Activated T-helper 1 cell treated with anti-CD3 and anti-CD28 coated beads, Interleukin-12 subunit alpha, Interleukin-12 subunit beta, Interleukin-2, Interleukin-4 antibody, amounts not matched to agents 30 ng/mL and 10 ng/mL and 1 ng/mL, durations not matched to agents 14 hours and 24 hours and 36 hours (primary cell): ENCODE data around the gene TMA7. TPM values are rescaled to one million over a fixed set of nuclear protein-coding genes. Genes with fewer than 3 reads are reported as not detected.

Source experiments
- DNase-seq: peaks from one replicate; pipeline ENCODE4 v3.0.0; 2021; ENCODE audit warnings: low spot score
- H3K27ac Mint-ChIP-seq: one replicate; pipeline ENCODE4 v1.8.0; 2021; ENCODE audit warnings: mild to moderate bottlenecking, mixed read lengths
- H3K27me3 Mint-ChIP-seq: one replicate; pipeline ENCODE4 v1.8.0; 2022; ENCODE audit warnings: mild to moderate bottlenecking, moderate library complexity, mixed read lengths; ENCODE audit not compliant: insufficient read depth
- H3K36me3 Mint-ChIP-seq: one replicate; pipeline ENCODE4 v1.8.0; 2021; ENCODE audit warnings: low read depth, mixed read lengths
- H3K4me1 Mint-ChIP-seq: one replicate; pipeline ENCODE4 v1.8.0; 2021; ENCODE audit warnings: low read depth, mixed read lengths
- H3K4me3 Mint-ChIP-seq: one replicate; pipeline ENCODE4 v1.8.0; 2021; ENCODE audit warnings: mild to moderate bottlenecking, moderate library complexity, mixed read lengths
- H3K9me3 Mint-ChIP-seq: one replicate; pipeline ENCODE4 v1.8.0; 2021; ENCODE audit warnings: mixed read lengths
- intact Hi-C: fragments of 100-400 bp; cut with micrococcal nuclease; formaldehyde crosslinking; loops from one replicate; pipeline ENCODE4 v1.15.1; 2024
- total RNA-seq: library from RNA; stranded (reverse); gene quantifications from 2 replicates; pipeline ENCODE4 v1.2.3, GENCODE V29; 2022

The TMA7 gene
- total RNA-seq, 1 donor from 2014 or later: 262 TPM

DNA sequence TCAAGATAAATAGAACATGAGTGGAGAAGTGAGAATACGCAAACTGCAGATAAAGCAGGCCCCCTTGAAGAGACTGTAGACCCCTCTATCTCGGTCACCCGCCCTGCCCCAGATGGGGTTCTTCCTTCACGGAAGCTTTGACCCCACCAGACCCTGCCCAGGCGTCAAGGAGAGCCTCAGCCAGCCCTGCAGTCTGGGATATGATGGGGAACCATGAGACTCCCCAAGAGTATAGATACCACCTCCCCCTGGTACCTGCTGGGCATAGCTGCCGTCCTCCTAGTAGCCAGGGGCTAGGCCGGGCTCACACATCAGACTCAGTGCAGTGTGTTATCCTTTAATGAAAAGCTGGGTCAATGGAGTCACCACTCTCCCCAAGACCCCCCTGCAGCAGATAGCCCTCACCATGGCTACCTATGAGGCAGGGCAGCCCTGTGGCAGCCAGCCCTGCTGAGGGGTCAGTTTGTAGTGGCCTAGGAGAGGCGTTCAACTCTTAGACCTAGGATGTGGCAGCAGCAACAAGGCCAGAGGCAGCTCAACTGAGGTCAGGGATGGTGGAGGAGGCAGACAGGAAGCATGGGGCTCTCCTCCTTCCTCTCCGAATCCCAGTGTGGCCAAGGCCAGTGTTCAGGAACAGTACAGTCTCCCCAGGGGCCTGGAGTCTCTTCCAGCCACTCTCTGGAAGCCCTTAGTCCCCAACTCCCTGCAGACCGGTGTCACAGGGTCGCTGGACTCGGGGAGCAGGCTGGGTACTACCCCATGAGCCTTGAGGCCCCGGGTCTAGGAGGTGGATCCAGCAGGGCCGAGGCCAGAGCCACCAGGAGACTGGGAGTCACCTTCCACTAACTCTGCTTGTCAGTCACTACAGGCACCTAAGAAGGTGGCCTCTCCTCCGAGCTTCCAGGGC is 36.3 kb upstream of the TMA7 start:
- H3K4me3 Mint-ChIP-seq: no peak overlapping the region
- H3K9me3 Mint-ChIP-seq: no peaks in the 10 kb centered on the region
- intact Hi-C loops: loop anchor here (10.0 kb wide), 1 partner anchor 231 kb away; the partner anchor contains the start of gene SLC26A6
- no peaks in the 10 kb centered on the region for H3K27me3 Mint-ChIP-seq
- no peak overlapping the region for H3K27ac Mint-ChIP-seq
- H3K36me3 Mint-ChIP-seq: no peaks in the 10 kb centered on the region
- no peak for DNase-seq
- H3K4me1 Mint-ChIP-seq: no peaks in the 10 kb centered on the region

DNA sequence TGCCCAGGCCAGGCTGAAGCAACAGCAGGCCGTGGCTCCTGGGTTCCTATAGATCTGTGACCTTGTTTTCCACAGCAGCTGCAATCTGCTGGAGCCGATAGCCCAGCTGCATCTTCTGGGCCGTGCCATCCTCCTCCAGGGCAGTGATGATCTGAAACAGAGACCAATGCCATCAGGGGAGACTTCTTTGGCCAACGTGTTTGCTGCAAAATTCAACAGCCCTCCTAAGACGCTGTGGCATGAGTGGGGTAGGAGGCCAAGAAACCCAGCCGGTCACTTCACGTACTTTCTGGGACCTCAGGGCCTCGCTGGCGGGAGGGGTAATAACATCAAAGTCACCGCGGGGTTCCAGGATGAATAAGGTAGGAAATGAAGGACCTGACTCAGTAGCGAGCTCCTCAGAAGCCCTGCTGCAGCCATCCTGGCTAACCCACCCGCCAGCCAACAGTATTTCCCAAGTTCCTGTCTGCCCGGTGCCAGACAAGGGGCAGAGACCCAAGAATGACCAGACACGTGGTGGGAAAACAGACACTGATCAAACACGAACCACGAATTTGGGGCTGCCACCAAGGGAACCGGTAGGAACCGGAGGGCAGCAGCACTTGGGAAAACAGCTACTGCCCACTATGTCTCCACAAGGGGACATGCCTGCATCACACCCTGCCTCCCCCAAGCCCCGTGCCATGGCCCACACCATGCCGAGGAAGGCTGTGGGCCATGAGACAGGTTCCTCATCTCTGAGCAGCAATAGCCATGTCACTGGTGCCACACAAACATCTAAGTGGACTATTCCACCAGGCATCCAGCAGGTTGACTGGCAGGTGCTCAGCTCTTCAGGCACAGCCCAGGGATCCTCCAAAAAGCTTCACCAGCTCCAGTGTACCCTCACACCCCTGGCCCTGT is 35.4 kb upstream of the TMA7 start:
- H3K36me3 Mint-ChIP-seq: no peaks in the 10 kb centered on the region
- no peak overlapping the region for H3K4me3 Mint-ChIP-seq
- H3K4me1 Mint-ChIP-seq: no peaks in the 10 kb centered on the region
- intact Hi-C loops: loop anchor here (10.0 kb wide), 1 partner anchor 230 kb away; the partner anchor contains the start of gene SLC26A6
- DNase-seq: no peak
- H3K27ac Mint-ChIP-seq: no peak overlapping the region
- H3K27me3 Mint-ChIP-seq: no peaks in the 10 kb centered on the region
- no peaks in the 10 kb centered on the region for H3K9me3 Mint-ChIP-seq

DNA sequence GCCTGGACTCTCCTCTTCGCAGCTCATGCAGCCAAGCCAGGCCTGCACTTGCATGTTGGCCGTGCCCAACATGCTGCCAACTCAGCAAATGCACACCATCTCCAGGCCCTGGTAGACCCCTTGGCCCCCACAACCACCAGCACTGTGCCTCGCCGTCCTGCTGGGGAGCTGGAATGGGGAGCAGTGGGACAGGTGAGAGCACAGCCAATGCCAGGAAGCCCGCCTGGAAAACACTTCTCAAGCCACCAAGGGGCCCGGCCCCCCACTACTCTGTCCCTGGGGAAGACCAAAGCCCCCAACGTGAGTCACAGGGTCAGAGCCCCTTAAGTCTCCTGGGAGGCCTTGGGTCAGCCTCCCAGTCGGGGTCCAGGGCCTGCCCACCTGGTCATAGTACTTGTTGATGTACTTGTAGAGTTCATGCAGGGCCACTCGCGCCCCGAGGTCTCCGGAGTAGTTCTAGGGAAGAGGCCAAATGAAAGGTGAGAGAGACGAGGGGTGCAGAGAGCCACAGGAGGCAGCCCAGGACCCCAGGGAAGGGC is 34.6 kb upstream of the TMA7 start:
- no peaks in the 10 kb centered on the region for H3K27me3 Mint-ChIP-seq
- DNase-seq: no peak
- no peak overlapping the region for H3K4me3 Mint-ChIP-seq
- H3K4me1 Mint-ChIP-seq: no peaks in the 10 kb centered on the region
- intact Hi-C loops: loop anchor here (10.0 kb wide), 1 partner anchor 229 kb away; the partner anchor contains the start of gene SLC26A6
- no peaks in the 10 kb centered on the region for H3K36me3 Mint-ChIP-seq
- H3K27ac Mint-ChIP-seq: no peak overlapping the region
- H3K9me3 Mint-ChIP-seq: no peaks in the 10 kb centered on the region

DNA sequence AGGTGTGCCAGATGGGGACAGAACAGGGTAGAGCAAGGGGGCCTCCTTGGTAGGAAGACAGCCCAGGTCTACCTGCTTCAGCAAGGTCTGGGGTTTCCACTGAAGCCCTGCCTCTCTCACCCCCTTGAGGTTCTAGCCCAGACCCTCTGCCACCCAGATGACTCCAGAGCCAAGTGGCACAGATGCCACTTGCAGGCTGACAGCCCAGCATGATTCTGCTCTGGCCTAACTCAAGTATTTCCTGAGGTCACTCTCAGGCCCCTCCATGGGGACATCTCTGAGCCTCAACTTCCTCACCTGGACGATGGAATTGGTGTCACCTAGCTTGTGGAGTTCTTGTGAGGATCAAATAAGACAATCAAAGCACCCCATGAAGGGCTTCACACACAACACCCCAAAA is 34.1 kb upstream of the TMA7 start:
- intact Hi-C loops: loop anchor here (10.0 kb wide), 1 partner anchor 229 kb away; the partner anchor contains the start of gene SLC26A6
- no peaks in the 10 kb centered on the region for H3K9me3 Mint-ChIP-seq
- DNase-seq: no peak
- H3K36me3 Mint-ChIP-seq: no peaks in the 10 kb centered on the region
- no peak overlapping the region for H3K27ac Mint-ChIP-seq
- H3K4me3 Mint-ChIP-seq: no peak overlapping the region
- no peaks in the 10 kb centered on the region for H3K27me3 Mint-ChIP-seq
- H3K4me1 Mint-ChIP-seq: no peaks in the 10 kb centered on the region

DNA sequence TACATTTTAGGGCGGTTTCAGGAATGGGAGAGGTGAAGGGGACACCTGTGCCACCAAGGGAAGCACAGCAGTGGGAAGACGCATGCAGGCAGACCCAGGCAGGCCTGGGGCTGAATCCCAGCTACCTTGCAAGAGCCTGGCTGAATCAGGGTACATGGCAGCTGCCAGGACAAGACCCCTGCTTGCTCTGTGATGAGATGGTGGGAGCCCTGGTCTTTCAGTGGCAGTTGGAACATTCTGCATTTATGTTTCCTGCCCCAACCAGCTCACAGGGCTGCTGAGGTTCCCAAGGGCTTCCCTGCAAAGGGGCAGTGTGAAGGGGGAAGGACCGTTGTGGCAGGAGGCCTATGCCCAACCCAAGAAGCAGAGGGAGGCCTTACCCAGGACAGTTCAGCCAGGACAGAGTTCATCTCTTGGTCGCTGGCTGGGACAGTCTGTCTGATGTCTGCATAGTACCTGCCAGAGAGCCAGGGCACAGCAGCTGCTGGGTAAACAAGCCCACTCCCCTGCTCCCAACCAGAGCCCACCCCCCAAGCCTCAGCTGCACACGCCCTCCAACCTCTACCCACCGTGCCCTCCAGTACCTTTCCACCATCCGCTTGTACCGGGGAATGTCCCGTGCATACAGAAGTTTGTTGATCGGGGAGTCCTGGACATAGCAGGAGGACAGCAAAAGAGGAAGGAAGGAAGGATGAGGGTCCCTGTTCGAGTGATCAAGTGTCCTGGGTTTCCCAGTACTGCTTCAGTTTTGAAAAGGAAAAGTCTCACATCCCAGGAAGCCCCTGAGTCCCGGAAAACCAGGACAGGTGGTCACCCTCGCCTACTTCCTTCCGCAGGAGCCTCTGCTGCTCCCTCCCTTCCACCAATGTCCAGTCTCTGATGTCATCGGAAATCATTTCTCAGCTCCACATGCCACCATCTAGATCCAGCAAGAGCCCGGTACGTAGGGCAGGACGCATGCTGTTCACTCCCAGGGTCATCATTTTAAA is 33.3 kb upstream of the TMA7 start:
- Mint-ChIP-seq H3K27ac (no peak overlapping the region), H3K4me3 (no peak overlapping the region), H3K4me1 (no peaks in the 10 kb centered on the region), H3K9me3 (no peaks in the 10 kb centered on the region), H3K36me3 (no peaks in the 10 kb centered on the region), H3K27me3 (no peaks in the 10 kb centered on the region)
- DNase-seq: no peak
- intact Hi-C loops: loop anchor here (10.0 kb wide), 1 partner anchor 228 kb away; the partner anchor contains the start of gene SLC26A6

DNA sequence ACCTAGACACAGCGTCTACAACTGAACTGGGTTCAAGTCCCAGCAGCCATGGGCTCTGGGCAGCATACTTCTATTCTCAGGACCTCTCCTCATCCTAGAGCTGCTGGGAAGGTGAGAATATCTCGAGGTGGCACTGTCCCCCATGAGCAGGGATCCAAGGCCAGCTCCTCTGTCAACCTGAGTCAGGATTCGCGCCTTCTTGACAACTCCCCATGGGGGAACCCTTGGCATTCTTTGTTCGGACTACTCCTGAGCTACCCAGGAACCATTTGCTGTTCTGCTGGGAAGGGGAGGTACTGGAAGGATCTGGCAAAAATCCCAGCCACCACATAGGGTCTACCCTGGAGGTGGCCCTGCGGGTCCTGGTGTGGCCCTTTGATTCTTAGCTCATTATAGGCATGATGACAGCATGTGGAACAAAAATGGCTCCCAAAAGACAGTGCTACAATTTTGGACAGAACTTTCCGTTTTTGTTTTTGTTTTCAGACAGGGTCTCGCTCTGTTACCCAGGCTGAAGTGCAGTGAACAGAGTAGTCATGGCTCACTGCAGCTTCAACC is 32.4 kb upstream of the TMA7 start:
- Mint-ChIP-seq H3K27ac (no peak overlapping the region), H3K4me3 (no peak overlapping the region), H3K9me3 (no peaks in the 10 kb centered on the region), H3K4me1 (no peaks in the 10 kb centered on the region), H3K36me3 (no peaks in the 10 kb centered on the region), H3K27me3 (no peaks in the 10 kb centered on the region)
- DNase-seq: no peak
- intact Hi-C loops: loop anchor here (10.0 kb wide), 1 partner anchor 227 kb away; the partner anchor contains the start of gene SLC26A6

DNA sequence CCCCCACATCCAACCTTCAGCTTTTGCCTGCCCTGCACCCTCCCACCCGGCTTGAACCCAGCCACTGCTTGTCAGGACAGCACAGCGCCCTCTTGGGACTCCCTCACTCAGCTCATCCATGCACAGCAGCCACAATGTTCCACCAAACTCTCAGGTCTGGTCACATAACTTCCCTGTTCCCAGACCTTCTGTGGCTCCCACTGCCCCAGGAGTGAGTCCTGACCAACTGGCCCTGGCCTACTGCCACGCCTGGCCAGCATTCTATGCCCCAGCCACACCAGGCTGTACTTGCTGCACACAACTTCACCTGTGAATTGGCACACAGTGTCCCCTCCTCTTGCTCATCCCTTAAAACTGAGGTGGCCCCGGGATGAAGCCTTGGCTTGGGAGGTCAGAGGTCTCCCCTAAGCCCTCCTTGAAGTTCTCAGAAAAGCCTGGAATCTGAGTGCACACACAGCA is 31.2 kb upstream of the TMA7 start:
- DNase-seq: no peak
- no peaks in the 10 kb centered on the region for H3K36me3 Mint-ChIP-seq
- H3K9me3 Mint-ChIP-seq: no peaks in the 10 kb centered on the region
- H3K27me3 Mint-ChIP-seq: no peaks in the 10 kb centered on the region
- no peaks in the 10 kb centered on the region for H3K4me1 Mint-ChIP-seq
- H3K4me3 Mint-ChIP-seq: no peak overlapping the region
- H3K27ac Mint-ChIP-seq: no peak overlapping the region
- intact Hi-C loops: loop anchor here (10.0 kb wide), 1 partner anchor 226 kb away; the partner anchor contains the start of gene SLC26A6

DNA sequence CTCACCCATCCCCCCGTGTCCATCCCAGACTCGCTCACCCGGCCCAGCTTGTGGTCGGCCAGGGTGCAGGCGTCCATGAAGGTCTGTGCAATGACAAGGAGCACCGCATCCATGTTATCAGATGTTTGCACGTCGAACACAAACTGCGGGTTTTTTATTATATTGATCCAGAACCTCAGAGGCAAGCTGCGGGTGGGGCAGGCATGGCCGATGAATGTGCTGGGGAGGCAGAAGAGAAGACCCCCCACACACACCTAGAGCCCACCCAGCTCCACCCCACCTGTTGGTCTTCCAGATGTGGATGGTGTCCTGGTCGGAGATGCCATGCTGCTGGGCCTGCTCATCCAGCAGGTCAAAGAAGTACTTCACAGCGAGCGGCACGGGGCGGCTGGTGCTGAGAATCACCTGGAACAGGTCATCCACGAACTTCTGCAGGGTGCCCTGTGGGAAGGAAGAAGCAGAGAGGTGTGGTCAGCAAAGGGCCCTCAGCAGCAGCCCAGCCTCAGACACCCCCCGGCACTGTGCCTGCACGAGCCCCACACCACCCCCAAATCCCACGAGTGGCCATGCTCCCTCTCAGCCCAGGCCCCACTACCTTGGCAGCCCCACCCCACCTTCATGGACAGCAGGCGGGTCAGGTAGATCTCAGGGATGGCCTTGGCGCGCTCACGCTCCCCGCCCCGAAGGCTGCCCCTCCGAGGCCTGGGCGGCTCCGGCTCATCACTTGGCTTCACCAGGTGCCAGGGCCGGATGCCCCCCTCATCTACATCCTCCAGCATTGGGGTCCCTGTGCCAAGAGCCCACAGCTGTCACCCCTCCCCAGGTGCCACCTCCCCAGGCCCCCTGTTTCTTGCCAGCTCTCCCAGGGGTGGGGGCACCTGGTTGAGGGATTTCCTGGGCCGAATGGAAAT is 30.5 kb upstream of the TMA7 start:
- no peak for DNase-seq
- no peaks in the 10 kb centered on the region for H3K36me3 Mint-ChIP-seq
- H3K27ac Mint-ChIP-seq: no peak overlapping the region
- intact Hi-C loops: loop anchor here (10.0 kb wide), 1 partner anchor 225 kb away; the partner anchor contains the start of gene SLC26A6
- H3K27me3 Mint-ChIP-seq: no peaks in the 10 kb centered on the region
- H3K4me1 Mint-ChIP-seq: no peaks in the 10 kb centered on the region
- H3K9me3 Mint-ChIP-seq: no peaks in the 10 kb centered on the region
- no peak overlapping the region for H3K4me3 Mint-ChIP-seq

DNA sequence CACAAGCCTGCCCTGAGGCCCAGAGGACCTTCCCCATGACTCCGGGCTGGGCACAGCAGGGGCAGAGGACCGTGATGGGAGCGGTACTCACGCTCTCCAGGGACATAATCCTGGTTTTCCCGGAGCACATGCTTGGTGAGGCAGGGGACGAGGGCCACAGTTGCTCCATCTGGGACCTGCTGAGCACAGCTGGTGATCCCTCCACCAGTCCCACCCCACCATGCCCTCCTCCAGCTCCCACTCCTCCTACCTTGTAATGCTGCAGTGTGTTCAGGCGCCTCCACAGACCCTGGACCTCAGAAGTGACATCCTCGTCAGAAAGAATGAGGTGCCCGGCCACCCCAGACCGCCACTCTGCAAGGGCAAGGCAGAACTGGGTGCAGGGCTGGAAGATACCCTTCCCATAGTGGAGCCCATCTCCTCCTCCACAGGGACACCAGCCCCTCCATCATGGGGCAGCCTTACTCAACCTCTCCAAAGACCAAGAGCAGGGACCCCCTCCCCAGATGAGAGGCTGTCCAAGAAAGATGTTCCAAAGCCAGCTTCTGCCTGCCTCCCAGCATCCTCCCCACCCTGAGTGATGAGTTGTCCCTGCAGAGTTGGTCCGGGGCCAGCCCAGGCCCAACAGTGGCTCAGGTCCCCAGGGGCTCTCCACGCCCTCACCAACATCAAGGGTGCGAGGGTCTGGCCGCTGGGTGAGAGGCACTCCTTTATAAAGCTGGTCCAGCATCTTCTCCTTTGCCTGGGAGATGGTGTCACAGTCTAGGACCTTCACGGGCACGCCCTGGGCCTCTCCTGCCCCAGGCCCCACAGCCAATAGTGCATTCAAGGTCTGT is 29.6 kb upstream of the TMA7 start:
- H3K36me3 Mint-ChIP-seq: no peaks in the 10 kb centered on the region
- intact Hi-C loops: no loop called here
- H3K4me1 Mint-ChIP-seq: no peaks in the 10 kb centered on the region
- no peaks in the 10 kb centered on the region for H3K27me3 Mint-ChIP-seq
- H3K9me3 Mint-ChIP-seq: no peaks in the 10 kb centered on the region
- DNase-seq: no peak
- no peak overlapping the region for H3K4me3 Mint-ChIP-seq
- H3K27ac Mint-ChIP-seq: no peak overlapping the region

DNA sequence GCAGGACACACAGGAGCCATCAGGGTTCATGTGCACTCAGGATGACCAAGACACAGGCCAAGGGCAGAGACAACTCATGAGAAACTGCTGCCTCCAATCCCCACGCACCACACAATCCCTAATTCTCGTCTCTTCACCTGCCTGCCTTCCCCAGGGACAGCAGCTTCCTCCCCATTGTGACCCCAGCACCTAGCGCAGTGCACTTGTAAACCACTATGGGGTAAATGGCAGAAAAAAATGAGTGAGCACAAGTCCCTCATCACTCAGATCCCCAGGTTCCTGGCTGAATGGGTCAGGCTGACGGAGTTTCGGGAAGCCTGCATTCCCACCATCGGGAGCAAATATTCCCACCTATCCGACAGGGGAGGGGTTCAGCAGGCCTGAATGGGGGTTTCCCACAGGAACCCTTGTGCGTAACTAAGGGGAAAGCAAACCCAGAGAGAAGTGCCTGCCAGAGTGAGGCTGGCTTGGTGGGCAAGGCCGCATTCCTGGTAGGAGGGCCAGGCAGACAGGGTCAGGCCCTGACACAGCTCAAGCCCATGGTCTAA is 28.9 kb upstream of the TMA7 start:
- H3K4me3 Mint-ChIP-seq: no peak overlapping the region
- H3K9me3 Mint-ChIP-seq: no peaks in the 10 kb centered on the region
- H3K4me1 Mint-ChIP-seq: no peaks in the 10 kb centered on the region
- H3K27ac Mint-ChIP-seq: no peak overlapping the region
- intact Hi-C loops: no loop called here
- H3K27me3 Mint-ChIP-seq: no peaks in the 10 kb centered on the region
- no peaks in the 10 kb centered on the region for H3K36me3 Mint-ChIP-seq
- DNase-seq: no peak
